Neural progenitor cell (in vitro differentiated cells): ENCODE data around the gene RXRA. TPM values are rescaled to one million over a fixed set of nuclear protein-coding genes. Genes with fewer than 3 reads are reported as not detected.

Experiments used
- DNase-seq: peaks from one replicate; pipeline ENCODE4 v3.0.0-alpha.2; 2016; ENCODE audit warnings: low spot score
- H2AFZ ChIP-seq: fragments of 200-600 bp; sonication (generic); replicated peaks from 2 replicates; pipeline ENCODE4 v1.6.1; 2016; ENCODE audit warnings: antibody characterized with exemption
- H3F3A ChIP-seq: fragments of 200-600 bp; sonication (generic); 2 replicates; pipeline ENCODE4 v1.6.1; 2016; ENCODE audit warnings: antibody characterized with exemption, low read depth
- H3K27ac ChIP-seq: fragments of 200-600 bp; sonication (generic); 2 replicates; pipeline ENCODE4 v1.5.1; 2016; ENCODE audit warnings: mild to moderate bottlenecking
- H3K27me3 ChIP-seq: fragments of 200-600 bp; sonication (generic); 2 replicates; pipeline ENCODE4 v1.6.1; 2016; ENCODE audit warnings: mild to moderate bottlenecking, moderate library complexity
- H3K36me3 ChIP-seq: fragments of 200-600 bp; sonication (generic); 2 replicates; pipeline ENCODE4 v1.5.1; 2016
- H3K4me1 ChIP-seq: fragments of 200-600 bp; sonication (generic); 2 replicates; pipeline ENCODE4 v1.6.1; 2016; ENCODE audit warnings: mixed run types
- H3K4me2 ChIP-seq: fragments of 200-600 bp; sonication (generic); 2 replicates; pipeline ENCODE4 v1.6.1; 2016
- H3K4me3 ChIP-seq: fragments of 200-600 bp; sonication (generic); 2 replicates; pipeline ENCODE4 v1.5.1; 2016
- H3K79me2 ChIP-seq: fragments of 200-600 bp; sonication (generic); 2 replicates; pipeline ENCODE4 v1.6.1; 2016; ENCODE audit warnings: low read depth
- H3K9ac ChIP-seq: fragments of 200-600 bp; sonication (generic); 2 replicates; pipeline ENCODE4 v1.6.1; 2016
- H3K9me3 ChIP-seq: fragments of 200-600 bp; sonication (generic); 2 replicates; pipeline ENCODE4 v1.5.1; 2016; ENCODE audit warnings: low read depth
- H4K20me1 ChIP-seq: fragments of 200-600 bp; sonication (generic); 2 replicates; pipeline ENCODE4 v1.6.1; 2016; ENCODE audit warnings: low read depth
- H3K27ac Mint-ChIP-seq: 3 replicates; pipeline ENCODE4 v1.8.0; 2021; ENCODE audit warnings: mixed read lengths
- H3K27me3 Mint-ChIP-seq: 2 replicates; pipeline ENCODE4 v1.8.0; 2022; ENCODE audit warnings: low read depth, mild to moderate bottlenecking, inconsistent platforms, moderate library complexity, mixed read lengths; ENCODE audit not compliant: insufficient read depth
- H3K36me3 Mint-ChIP-seq: 3 replicates; pipeline ENCODE4 v1.8.0; 2021; ENCODE audit warnings: mixed read lengths
- H3K4me1 Mint-ChIP-seq: 3 replicates; pipeline ENCODE4 v1.8.0; 2021; ENCODE audit warnings: mixed read lengths
- H3K4me3 Mint-ChIP-seq: 3 replicates; pipeline ENCODE4 v1.8.0; 2021; ENCODE audit warnings: mild to moderate bottlenecking, moderate library complexity, mixed read lengths
- H3K9me3 Mint-ChIP-seq: 3 replicates; pipeline ENCODE4 v1.8.0; 2020; ENCODE audit warnings: mixed read lengths
- CTCF ChIP-seq: fragments of 200-600 bp; sonication (generic); IDR thresholded peaks from 2 replicates; pipeline ENCODE4 v1.5.1; 2017; ENCODE audit warnings: antibody characterized with exemption, mild to moderate bottlenecking
- EZH2 ChIP-seq: fragments of 200-600 bp; sonication (generic); IDR thresholded peaks from 2 replicates; pipeline ENCODE4 v1.6.1; 2017; ENCODE audit warnings: antibody characterized with exemption, mild to moderate bottlenecking, moderate library complexity
- EZH2phosphoT487 ChIP-seq: fragments of 200-600 bp; sonication (generic); IDR thresholded peaks from 2 replicates; pipeline ENCODE4 v1.6.1; 2017; ENCODE audit warnings: antibody characterized with exemption
- total RNA-seq: library from RNA; depleted of rRNA; stranded (reverse); fragments of >200 nt; gene quantifications from 2 replicates; pipeline ENCODE4 v1.2.3, GENCODE V29; 2015; ENCODE audit warnings: low replicate concordance

Gene RXRA
- total RNA-seq, 1 donor from 2014 or later: 11.6 TPM

DNA sequence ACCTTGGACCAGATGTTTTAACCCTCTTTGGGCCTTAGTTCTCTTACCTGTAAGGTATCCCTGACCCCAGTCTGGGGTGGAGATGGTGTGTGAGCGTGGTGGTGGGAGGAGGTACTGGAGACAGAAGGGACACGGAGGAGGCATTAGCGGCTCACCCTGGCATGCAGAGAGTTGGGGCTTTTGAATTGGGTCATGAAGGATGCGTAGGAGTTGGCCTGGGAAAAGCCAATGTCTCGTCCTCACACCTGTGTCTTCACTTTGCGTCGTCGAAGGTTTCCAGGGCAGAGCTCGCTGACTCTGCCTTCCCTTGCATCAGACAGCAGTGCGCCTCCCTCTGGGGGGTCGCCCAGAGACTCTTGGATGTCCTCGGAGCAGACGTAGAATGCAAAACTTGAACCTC, 11.2 kb downstream of the RXRA start:
- H3K4me3 Mint-ChIP-seq: peak overlapping the region; percentile 57
- H3K27me3 Mint-ChIP-seq: peaks cover 2% of the 10 kb centered on the region
- Histone ChIP-seq H3K4me1 (peaks cover 8% of the 10 kb centered on the region), H3K36me3 (no peaks in the 10 kb centered on the region), H3F3A (no peaks in the 10 kb centered on the region), H4K20me1 (peaks cover 100% of the 10 kb centered on the region), H3K9me3 (no peaks in the 10 kb centered on the region), H3K27ac (no peak overlapping the region), H3K27me3 (no peaks in the 10 kb centered on the region), H3K4me2 (no peak overlapping the region), H3K79me2 (peaks cover 100% of the 10 kb centered on the region), H3K4me3 (no peak overlapping the region), H2AFZ (no peak overlapping the region), H3K9ac (no peak overlapping the region)
- TF ChIP-seq EZH2: no peak
- TF ChIP-seq EZH2phosphoT487: no peak
- no peak for TF ChIP-seq CTCF
- no peaks in the 10 kb centered on the region for H3K36me3 Mint-ChIP-seq
- H3K27ac Mint-ChIP-seq: peak overlapping the region; percentile 63
- H3K9me3 Mint-ChIP-seq: no peaks in the 10 kb centered on the region
- DNase-seq: no peak
- peaks cover 18% of the 10 kb centered on the region for H3K4me1 Mint-ChIP-seq

- no peak overlapping the region for H3K4me3 Mint-ChIP-seq
- no peak for DNase-seq
- H3K4me1 Mint-ChIP-seq: peaks cover 27% of the 10 kb centered on the region
- H3K27me3 Mint-ChIP-seq: peaks cover 5% of the 10 kb centered on the region
- Histone ChIP-seq H3K4me1 (peaks cover 9% of the 10 kb centered on the region), H4K20me1 (peaks cover 100% of the 10 kb centered on the region), H3K79me2 (peaks cover 100% of the 10 kb centered on the region), H3K4me3 (no peak overlapping the region), H3K27me3 (no peaks in the 10 kb centered on the region), H3F3A (no peaks in the 10 kb centered on the region), H3K9me3 (no peaks in the 10 kb centered on the region), H2AFZ (no peak overlapping the region), H3K36me3 (no peaks in the 10 kb centered on the region), H3K9ac (no peak overlapping the region), H3K27ac (no peak overlapping the region), H3K4me2 (no peak overlapping the region)
- H3K27ac Mint-ChIP-seq: no peak overlapping the region
- TF ChIP-seq EZH2 (no peak), EZH2phosphoT487 (no peak), CTCF (no peak)
- H3K36me3 Mint-ChIP-seq: no peaks in the 10 kb centered on the region
- no peaks in the 10 kb centered on the region for H3K9me3 Mint-ChIP-seq
Observed at GRCh38 chr9:134338394-134339182, 12.3 kb downstream of the RXRA start.

DNA sequence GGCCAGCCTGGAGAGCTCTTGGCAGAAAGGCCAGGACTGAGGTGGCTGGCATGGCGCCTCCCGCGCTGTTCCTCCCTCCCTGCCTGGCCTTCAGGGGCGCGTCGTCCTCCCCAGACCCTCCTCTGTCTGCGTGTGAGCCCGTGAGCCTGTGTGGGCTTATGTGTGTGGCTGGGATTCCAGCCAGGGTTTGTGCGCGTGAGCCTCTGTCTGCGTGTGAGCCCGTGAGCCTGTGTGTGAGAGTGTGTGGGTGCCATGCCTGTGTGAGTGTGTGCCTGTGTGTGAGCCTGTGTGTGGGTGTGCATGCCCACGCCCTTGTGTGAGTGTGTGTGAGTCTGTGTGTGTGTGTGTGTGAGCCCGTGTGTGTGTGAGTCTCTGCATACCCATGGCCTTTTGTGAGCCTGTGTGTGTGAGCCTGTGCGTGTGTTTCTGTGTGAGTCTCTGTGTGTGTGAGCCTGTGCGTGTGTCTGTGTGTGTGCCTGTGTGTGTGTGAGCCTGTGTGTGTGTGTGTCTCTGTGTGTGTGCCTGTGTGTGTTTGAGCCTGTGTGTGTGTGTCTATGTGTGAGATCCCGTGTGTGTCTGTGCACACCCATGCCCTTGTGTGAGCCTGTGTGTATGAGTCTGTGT, 13.0 kb downstream of the RXRA start:
- no peak for TF ChIP-seq EZH2
- no peaks in the 10 kb centered on the region for H3K9me3 ChIP-seq
- Mint-ChIP-seq H3K36me3 (no peaks in the 10 kb centered on the region), H3K27ac (no peak overlapping the region), H3K4me3 (no peak overlapping the region), H3K4me1 (peaks cover 27% of the 10 kb centered on the region), H3K9me3 (no peaks in the 10 kb centered on the region), H3K27me3 (peaks cover 5% of the 10 kb centered on the region)
- H3K27me3 ChIP-seq: no peaks in the 10 kb centered on the region
- H3F3A ChIP-seq: no peaks in the 10 kb centered on the region
- H4K20me1 ChIP-seq: peaks cover 100% of the 10 kb centered on the region
- H3K79me2 ChIP-seq: peaks cover 100% of the 10 kb centered on the region
- H3K36me3 ChIP-seq: no peaks in the 10 kb centered on the region
- no peak overlapping the region for H3K4me3 ChIP-seq
- no peak overlapping the region for H3K27ac ChIP-seq
- no peak overlapping the region for H2AFZ ChIP-seq
- H3K9ac ChIP-seq: no peak overlapping the region
- no peak for DNase-seq
- no peak overlapping the region for H3K4me2 ChIP-seq
- H3K4me1 ChIP-seq: peaks cover 15% of the 10 kb centered on the region
